ENCODE results near the gene SH3TC1.

Gene SH3TC1

DNA sequence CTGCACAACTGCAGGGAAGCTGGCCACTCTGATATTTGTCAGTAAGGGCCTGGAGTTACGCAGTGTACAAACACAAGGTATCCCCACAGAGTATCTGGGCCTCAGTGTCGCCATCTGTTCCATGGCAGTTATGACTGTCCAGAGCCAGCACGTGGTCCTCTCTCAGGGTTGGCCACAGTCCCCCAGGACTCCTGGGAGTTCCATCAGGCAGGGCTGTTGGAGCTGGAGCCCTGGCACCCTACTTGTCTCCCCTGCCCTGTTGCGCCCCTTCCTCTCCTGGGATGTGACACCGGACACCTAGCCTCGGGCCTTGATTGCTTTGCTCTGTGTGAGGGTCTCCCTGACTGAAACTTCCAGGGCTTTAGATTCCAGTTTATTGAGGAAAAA is 78.9 kb downstream of the SH3TC1 start:
- Histone ChIP-seq H3K9ac (ENCODE audit: low read depth, low read length) (no peak overlapping the region), H3K36me3 (ENCODE audit: control insufficient read depth, insufficient read depth, low read length) (no peaks in the 10 kb centered on the region), H3K27me3 (ENCODE audit: control insufficient read depth, insufficient read depth, low read length) (no peaks in the 10 kb centered on the region), H3K4me1 (ENCODE audit: control insufficient read depth, insufficient read depth, low read length) (no peaks in the 10 kb centered on the region), H3K9me3 (ENCODE audit: control insufficient read depth, insufficient read depth, low read length) (no peaks in the 10 kb centered on the region), H3K4me3 (ENCODE audit: low read depth, low read length) (no peak overlapping the region)

DNA sequence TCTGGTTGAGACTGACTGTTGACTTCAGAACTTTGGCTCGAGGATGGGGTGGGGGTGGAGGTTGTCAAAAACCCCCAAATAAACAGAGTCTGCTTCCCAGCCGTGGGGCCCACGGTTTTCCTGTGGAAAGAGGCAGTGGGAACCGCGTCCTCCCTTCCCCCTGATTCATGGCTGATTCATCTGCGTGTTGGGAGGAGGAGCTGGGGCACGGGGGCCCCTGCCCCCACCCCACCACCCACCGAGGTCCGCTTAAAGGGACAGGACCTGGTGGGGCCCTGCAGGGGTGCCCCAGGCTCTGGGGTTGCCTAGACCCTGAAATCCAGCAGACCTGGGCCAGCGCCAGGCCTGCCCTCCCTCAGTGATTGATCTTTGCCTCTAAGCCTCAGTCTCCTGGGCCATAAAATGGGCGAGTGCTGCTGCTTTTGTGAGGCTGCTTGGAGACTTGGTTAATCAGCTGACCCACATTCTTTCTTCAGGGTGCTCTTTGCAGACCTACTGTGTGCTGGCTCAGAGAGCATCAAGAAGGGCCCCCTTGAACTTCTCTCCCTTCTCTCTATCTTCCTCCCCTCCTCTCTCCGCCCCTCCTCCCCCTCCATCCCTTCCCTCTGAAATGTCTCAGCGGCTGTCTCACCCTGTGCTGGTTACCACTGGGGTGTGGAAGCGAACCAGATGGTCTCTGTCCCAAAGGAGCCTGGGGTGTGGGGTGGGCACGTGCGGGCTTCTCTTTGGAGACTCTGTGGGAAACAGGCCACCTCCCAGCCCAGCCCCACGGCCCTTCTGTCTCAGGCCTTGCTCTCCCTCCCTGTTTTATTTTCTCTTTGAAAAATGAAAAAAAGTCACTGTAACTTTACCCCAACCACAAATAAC is 79.6 kb downstream of the SH3TC1 start:
- Histone ChIP-seq H3K27me3 (ENCODE audit: control insufficient read depth, insufficient read depth, low read length) (no peaks in the 10 kb centered on the region), H3K9ac (ENCODE audit: low read depth, low read length) (no peak overlapping the region)

DNA sequence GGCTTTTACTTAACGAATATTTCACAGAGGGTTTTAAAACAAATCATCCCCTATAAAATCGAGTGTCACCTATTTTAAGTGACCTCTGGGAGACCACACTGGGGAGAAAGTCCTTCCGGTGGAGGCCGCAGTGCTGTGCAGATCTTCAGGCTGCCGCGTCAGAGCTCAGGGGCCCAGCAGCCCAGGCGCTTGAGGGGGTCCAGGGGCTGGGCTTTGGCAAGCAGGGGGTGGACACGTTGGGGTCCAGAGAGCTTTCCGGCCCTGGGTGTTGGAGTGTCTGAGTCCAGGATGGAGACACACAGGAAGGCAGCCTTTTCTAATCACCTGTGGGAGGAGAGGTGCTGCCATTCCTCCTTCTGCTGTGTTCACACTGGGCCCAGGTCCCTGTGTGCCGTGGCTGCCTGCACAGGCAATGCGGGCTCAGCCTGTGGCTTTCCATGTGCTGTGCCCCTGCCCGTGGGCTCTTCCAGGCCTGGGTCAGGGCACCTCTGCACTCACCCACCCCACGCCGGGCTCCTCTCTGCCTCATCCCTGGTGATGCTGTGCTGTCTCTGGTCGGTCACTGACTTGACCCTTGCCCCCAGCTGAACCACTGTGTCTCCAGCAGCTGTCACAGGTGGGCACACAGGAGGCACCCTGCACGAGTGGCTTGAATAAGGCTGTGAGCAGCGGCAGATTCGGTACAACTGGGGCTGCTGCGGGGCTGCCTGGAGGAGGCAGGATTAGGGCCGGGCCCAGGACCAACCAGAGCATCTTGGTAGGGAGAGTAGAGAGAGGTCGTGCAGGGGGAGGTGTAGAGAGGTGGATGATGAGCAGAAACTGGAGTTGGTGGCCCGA is 80.4 kb downstream of the SH3TC1 start:
- H3K36me3 ChIP-seq (ENCODE audit: control insufficient read depth, insufficient read depth, low read length), result no peaks in the 10 kb centered on the region
- H3K9ac ChIP-seq (ENCODE audit: low read depth, low read length), result no peak overlapping the region
- H3K4me1 ChIP-seq (ENCODE audit: control insufficient read depth, insufficient read depth, low read length), result no peaks in the 10 kb centered on the region
- H3K27me3 ChIP-seq (ENCODE audit: control insufficient read depth, insufficient read depth, low read length), result no peaks in the 10 kb centered on the region
- no peaks in the 10 kb centered on the region for H3K9me3 ChIP-seq (ENCODE audit: control insufficient read depth, insufficient read depth, low read length)
- no peak overlapping the region for H3K4me3 ChIP-seq (ENCODE audit: low read depth, low read length)

More for the DNA sequence above, 79.6 kb downstream of the SH3TC1 start:
- no peaks in the 10 kb centered on the region for H3K4me1 ChIP-seq (ENCODE audit: control insufficient read depth, insufficient read depth, low read length)
- H3K9me3 ChIP-seq (ENCODE audit: control insufficient read depth, insufficient read depth, low read length), result no peaks in the 10 kb centered on the region
- H3K36me3 ChIP-seq (ENCODE audit: control insufficient read depth, insufficient read depth, low read length), result no peaks in the 10 kb centered on the region
- H3K4me3 ChIP-seq (ENCODE audit: low read depth, low read length), result no peak overlapping the region

DNA sequence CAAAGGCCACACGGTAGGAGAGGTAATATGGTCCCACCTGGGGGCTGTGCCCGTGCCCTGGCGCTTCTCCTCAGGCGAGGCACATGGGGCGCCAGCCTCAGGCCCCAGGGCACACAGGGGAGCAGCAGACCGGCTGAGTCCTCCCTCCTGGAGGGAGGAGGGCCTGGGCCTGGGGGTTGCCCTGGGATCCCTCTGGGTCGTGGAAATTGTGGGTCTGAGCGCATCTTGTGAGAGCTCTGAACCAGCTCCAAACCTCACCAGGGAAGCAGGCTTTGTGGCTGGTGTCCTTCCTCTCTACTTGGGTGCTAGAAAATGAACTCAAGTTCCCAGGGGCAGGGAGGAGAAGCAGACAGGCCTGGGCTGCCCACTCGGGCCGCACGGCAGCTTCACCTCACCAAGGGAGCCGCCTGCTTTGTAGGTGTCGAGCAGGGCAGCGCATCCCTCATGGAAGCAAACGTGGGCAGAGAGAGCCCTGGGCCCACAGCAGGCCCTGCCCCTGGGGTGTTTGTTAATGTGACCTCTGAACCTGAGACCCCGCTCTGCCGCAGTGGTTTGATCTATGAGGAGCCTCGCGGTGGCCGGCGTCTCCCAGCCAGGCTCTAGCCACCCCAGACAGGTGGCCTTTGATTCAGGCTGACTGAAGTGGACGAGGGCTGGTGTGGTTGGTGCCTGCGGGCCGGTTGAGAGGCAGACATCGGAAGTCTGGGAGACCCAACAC is 81.2 kb downstream of the SH3TC1 start:
- H3K9ac ChIP-seq (ENCODE audit: low read depth, low read length), result no peak overlapping the region
- H3K4me3 ChIP-seq (ENCODE audit: low read depth, low read length), result no peak overlapping the region
- no peaks in the 10 kb centered on the region for H3K27me3 ChIP-seq (ENCODE audit: control insufficient read depth, insufficient read depth, low read length)
- H3K36me3 ChIP-seq (ENCODE audit: control insufficient read depth, insufficient read depth, low read length), result no peaks in the 10 kb centered on the region
- H3K9me3 ChIP-seq (ENCODE audit: control insufficient read depth, insufficient read depth, low read length), result no peaks in the 10 kb centered on the region
- H3K4me1 ChIP-seq (ENCODE audit: control insufficient read depth, insufficient read depth, low read length), result no peaks in the 10 kb centered on the region

DNA sequence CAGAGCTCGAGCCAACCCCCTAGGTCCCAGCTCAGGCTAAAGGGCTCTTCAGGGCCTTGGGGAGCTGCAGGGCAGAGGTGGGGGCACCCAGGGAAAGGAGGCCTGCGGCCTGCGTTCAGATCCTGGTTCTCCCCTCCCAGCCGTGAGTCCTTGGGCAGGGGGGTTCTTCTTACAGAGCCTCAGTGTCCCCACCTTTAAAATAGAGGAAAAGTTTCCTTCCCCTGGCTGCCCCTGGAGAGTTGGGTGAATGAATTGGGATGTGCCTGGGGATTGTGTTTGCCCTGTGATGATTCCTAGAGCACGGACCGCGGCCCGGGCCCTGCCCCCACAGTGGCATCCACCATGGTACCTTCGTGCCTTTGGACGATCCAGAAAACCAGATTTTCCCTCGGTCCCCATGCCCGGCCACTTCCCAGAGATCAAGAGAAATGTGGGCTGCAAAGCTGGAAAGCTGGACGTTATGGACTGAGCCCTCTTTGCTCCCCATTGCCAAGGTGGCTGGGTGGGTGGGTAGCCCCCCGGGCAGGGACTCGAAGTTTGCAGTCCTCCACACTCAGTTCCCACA is 81.9 kb downstream of the SH3TC1 start:
- H3K9me3 ChIP-seq (ENCODE audit: control insufficient read depth, insufficient read depth, low read length), result no peaks in the 10 kb centered on the region
- H3K27me3 ChIP-seq (ENCODE audit: control insufficient read depth, insufficient read depth, low read length), result no peaks in the 10 kb centered on the region
- H3K9ac ChIP-seq (ENCODE audit: low read depth, low read length), result no peak overlapping the region
- no peaks in the 10 kb centered on the region for H3K4me1 ChIP-seq (ENCODE audit: control insufficient read depth, insufficient read depth, low read length)
- H3K36me3 ChIP-seq (ENCODE audit: control insufficient read depth, insufficient read depth, low read length), result no peaks in the 10 kb centered on the region
- no peak overlapping the region for H3K4me3 ChIP-seq (ENCODE audit: low read depth, low read length)

GRCh38 chr4:8281519-8282133 is 82.5 kb downstream of the SH3TC1 start:
- no peaks in the 10 kb centered on the region for H3K27me3 ChIP-seq (ENCODE audit: control insufficient read depth, insufficient read depth, low read length)
- H3K4me3 ChIP-seq (ENCODE audit: low read depth, low read length), result no peak overlapping the region
- H3K4me1 ChIP-seq (ENCODE audit: control insufficient read depth, insufficient read depth, low read length), result no peaks in the 10 kb centered on the region
- no peaks in the 10 kb centered on the region for H3K36me3 ChIP-seq (ENCODE audit: control insufficient read depth, insufficient read depth, low read length)
- no peaks in the 10 kb centered on the region for H3K9me3 ChIP-seq (ENCODE audit: control insufficient read depth, insufficient read depth, low read length)
- no peak overlapping the region for H3K9ac ChIP-seq (ENCODE audit: low read depth, low read length)

- H3K36me3 ChIP-seq (ENCODE audit: control insufficient read depth, insufficient read depth, low read length), result no peaks in the 10 kb centered on the region
- no peak overlapping the region for H3K4me3 ChIP-seq (ENCODE audit: low read depth, low read length)
- H3K4me1 ChIP-seq (ENCODE audit: control insufficient read depth, insufficient read depth, low read length), result no peaks in the 10 kb centered on the region
- H3K9me3 ChIP-seq (ENCODE audit: control insufficient read depth, insufficient read depth, low read length), result no peaks in the 10 kb centered on the region
- H3K9ac ChIP-seq (ENCODE audit: low read depth, low read length), result no peak overlapping the region
- no peaks in the 10 kb centered on the region for H3K27me3 ChIP-seq (ENCODE audit: control insufficient read depth, insufficient read depth, low read length)
Measured at GRCh38 chr4:8282134-8282641, 83.1 kb downstream of the SH3TC1 start.

DNA sequence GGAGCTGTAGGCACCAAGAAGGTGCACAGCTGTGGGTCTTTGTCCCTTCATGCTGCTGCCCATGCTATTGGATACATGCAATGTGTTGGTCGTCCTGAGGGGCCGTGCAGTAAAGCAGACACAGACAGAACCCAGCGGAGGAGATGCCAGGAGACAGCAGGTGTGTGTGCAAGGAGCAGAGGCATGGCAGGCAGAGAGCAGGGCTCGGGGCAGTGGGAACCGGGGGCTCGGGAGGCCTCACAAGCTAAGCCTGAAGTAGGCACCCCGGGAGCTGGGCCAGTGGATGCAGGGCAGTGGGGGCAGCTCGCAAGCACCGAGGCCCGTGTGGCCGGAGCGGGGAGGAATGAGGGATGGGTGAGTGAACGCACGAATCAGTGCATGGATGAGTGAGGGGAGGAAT is 83.7 kb downstream of the SH3TC1 start:
- Histone ChIP-seq H3K36me3 (ENCODE audit: control insufficient read depth, insufficient read depth, low read length) (no peaks in the 10 kb centered on the region), H3K9me3 (ENCODE audit: control insufficient read depth, insufficient read depth, low read length) (no peaks in the 10 kb centered on the region), H3K4me1 (ENCODE audit: control insufficient read depth, insufficient read depth, low read length) (no peaks in the 10 kb centered on the region), H3K4me3 (ENCODE audit: low read depth, low read length) (no peak overlapping the region), H3K9ac (ENCODE audit: low read depth, low read length) (no peak overlapping the region), H3K27me3 (ENCODE audit: control insufficient read depth, insufficient read depth, low read length) (no peaks in the 10 kb centered on the region)

DNA sequence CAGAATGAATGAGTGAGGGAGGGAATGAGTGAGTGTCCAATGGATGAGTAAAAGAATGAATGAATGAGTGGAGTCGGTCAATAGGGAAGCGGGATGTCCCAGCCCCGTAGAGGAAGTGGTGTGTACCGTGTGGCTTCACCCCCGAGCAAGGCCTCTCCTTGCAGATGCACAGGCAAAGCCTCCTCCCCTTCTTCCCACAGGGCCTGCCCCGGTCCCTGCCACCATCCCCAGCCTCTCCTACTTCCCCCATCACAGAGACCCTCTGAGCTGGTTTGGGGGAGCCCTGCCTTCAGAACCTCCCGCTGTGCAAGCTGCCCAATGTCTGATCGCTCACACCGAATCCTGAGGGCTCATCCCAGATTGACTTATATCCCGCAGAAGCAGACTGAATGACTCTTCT is 84.1 kb downstream of the SH3TC1 start:
- Histone ChIP-seq H3K4me3 (ENCODE audit: low read depth, low read length) (no peak overlapping the region), H3K9ac (ENCODE audit: low read depth, low read length) (no peak overlapping the region), H3K27me3 (ENCODE audit: control insufficient read depth, insufficient read depth, low read length) (no peaks in the 10 kb centered on the region), H3K9me3 (ENCODE audit: control insufficient read depth, insufficient read depth, low read length) (no peaks in the 10 kb centered on the region), H3K36me3 (ENCODE audit: control insufficient read depth, insufficient read depth, low read length) (no peaks in the 10 kb centered on the region), H3K4me1 (ENCODE audit: control insufficient read depth, insufficient read depth, low read length) (no peaks in the 10 kb centered on the region)

GRCh38 chr4:8283631-8284121 is 84.6 kb downstream of the SH3TC1 start:
- Histone ChIP-seq H3K9ac (ENCODE audit: low read depth, low read length) (no peak overlapping the region), H3K4me1 (ENCODE audit: control insufficient read depth, insufficient read depth, low read length) (no peaks in the 10 kb centered on the region), H3K4me3 (ENCODE audit: low read depth, low read length) (no peak overlapping the region), H3K9me3 (ENCODE audit: control insufficient read depth, insufficient read depth, low read length) (no peaks in the 10 kb centered on the region), H3K36me3 (ENCODE audit: control insufficient read depth, insufficient read depth, low read length) (no peaks in the 10 kb centered on the region), H3K27me3 (ENCODE audit: control insufficient read depth, insufficient read depth, low read length) (no peaks in the 10 kb centered on the region)

DNA sequence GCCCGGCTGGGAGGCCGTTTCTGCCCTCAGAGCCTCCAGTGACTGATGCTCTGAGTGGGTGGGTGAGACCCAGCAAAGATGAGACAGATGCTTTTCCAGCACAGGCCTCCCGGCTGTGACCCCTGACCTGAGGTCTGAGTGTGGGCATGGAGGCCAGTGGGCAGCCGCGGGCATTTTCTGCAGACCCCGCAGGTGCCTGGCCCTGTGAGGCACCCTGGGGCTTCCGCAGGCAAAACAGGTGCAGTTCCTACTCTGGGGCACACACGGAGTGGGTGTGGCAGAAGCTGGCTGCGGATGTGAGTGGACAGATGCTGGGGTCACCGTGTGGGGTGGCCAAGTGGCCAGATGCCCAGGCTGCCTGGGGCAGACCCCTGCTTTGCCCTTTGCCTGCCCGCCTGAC is 85.3 kb downstream of the SH3TC1 start:
- H3K9me3 ChIP-seq (ENCODE audit: control insufficient read depth, insufficient read depth, low read length), result no peaks in the 10 kb centered on the region

More for the DNA sequence above, 85.3 kb downstream of the SH3TC1 start:
- H3K4me3 ChIP-seq (ENCODE audit: low read depth, low read length), result no peak overlapping the region
- no peaks in the 10 kb centered on the region for H3K36me3 ChIP-seq (ENCODE audit: control insufficient read depth, insufficient read depth, low read length)
- no peaks in the 10 kb centered on the region for H3K4me1 ChIP-seq (ENCODE audit: control insufficient read depth, insufficient read depth, low read length)
- H3K9ac ChIP-seq (ENCODE audit: low read depth, low read length), result no peak overlapping the region
- no peaks in the 10 kb centered on the region for H3K27me3 ChIP-seq (ENCODE audit: control insufficient read depth, insufficient read depth, low read length)

Data from iPS-15b (cell line).